Natural killer cell (primary cell): Measurements from ENCODE around the gene CMIP. TPM values are rescaled to one million over a fixed set of nuclear protein-coding genes. Genes with fewer than 3 reads are reported as not detected.

Experiments
- ATAC-seq, 3 donors: fragments of 150-1000 bp in 2 of 3; fragments of 200-7000 bp in 1 of 3; cut with Tn5 transposase; 1 replicate in 1 of 3; 2 replicates in 2 of 3; pipeline ENCODE4 v1.10.0; 2021; ENCODE audit warnings: mild to moderate bottlenecking in 2 of 3, moderate library complexity in 2 of 3
- DNase-seq, 2 donors: peaks; one replicate each; pipeline versions ENCODE4 v3.0.0 to v3.0.0-alpha.2; 2013 to 2021; ENCODE audit warnings: mixed read lengths in 1 of 2
- H3K27ac ChIP-seq: one replicate; pipeline ENCODE4 v1.5.1; 2013; ENCODE audit warnings: mild to moderate bottlenecking, low read length
- H3K27me3 ChIP-seq: one replicate; pipeline ENCODE4 v1.6.1; 2013; ENCODE audit warnings: low read length; ENCODE audit not compliant: control insufficient read depth, insufficient read depth
- H3K36me3 ChIP-seq: one replicate; pipeline ENCODE4 v1.6.1; 2013; ENCODE audit warnings: low read length; ENCODE audit not compliant: control insufficient read depth, insufficient read depth
- H3K4me1 ChIP-seq: one replicate; pipeline ENCODE4 v1.6.1; 2013; ENCODE audit warnings: low read length; ENCODE audit not compliant: control insufficient read depth, insufficient read depth
- H3K4me3 ChIP-seq: one replicate; pipeline ENCODE4 v1.5.1; 2013; ENCODE audit warnings: low read length
- H3K9me3 ChIP-seq: one replicate; pipeline ENCODE4 v1.6.1; 2013; ENCODE audit warnings: low read length; ENCODE audit not compliant: control insufficient read depth, insufficient read depth
- H3K27ac Mint-ChIP-seq, 2 donors: one replicate each; pipeline ENCODE4 v1.8.0; 2022; ENCODE audit warnings: mild to moderate bottlenecking in 2 of 2, mixed read lengths in 2 of 2, moderate library complexity in 1 of 2
- H3K27me3 Mint-ChIP-seq, 2 donors: one replicate each; pipeline ENCODE4 v1.8.0; 2022; ENCODE audit warnings: low read depth in 2 of 2, mixed read lengths in 2 of 2
- H3K36me3 Mint-ChIP-seq: one replicate; pipeline ENCODE4 v1.8.0; 2022; ENCODE audit warnings: mixed read lengths
- H3K4me1 Mint-ChIP-seq, 2 donors: one replicate each; pipeline ENCODE4 v1.8.0; 2022; ENCODE audit warnings: mixed read lengths in 2 of 2
- H3K4me3 Mint-ChIP-seq: one replicate; pipeline ENCODE4 v1.8.0; 2022; ENCODE audit warnings: mild to moderate bottlenecking, moderate library complexity, mixed read lengths
- H3K9me3 Mint-ChIP-seq, 2 donors: one replicate each; pipeline ENCODE4 v1.8.0; 2022; ENCODE audit warnings: mixed read lengths in 2 of 2
- CTCF ChIP-seq: fragments of 200-600 bp; IDR thresholded peaks from one replicate; pipeline ENCODE4 v1.8.0; 2022; ENCODE audit warnings: antibody characterized with exemption
- WGBS: methylation state at CpG from one replicate; pipeline ENCODE4 v1.1.7; 2013; ENCODE audit warnings: missing lambda C conversion rate; ENCODE audit not compliant: insufficient coverage; 5-methylcytosine and 5-hydroxymethylcytosine counted together
- intact Hi-C: fragments of 100-400 bp; cut with micrococcal nuclease; formaldehyde crosslinking; loops from one replicate; pipeline ENCODE4 v1.14.2; 2022
- total RNA-seq, 4 donors: library from RNA; stranded (reverse); fragments of 120-200 nt in 1 of 4; gene quantifications; one replicate each; pipeline versions ENCODE4 v1.2.3 to v1.2.4, GENCODE V29; 2013 to 2022

CMIP gene
- total RNA-seq, 3 donors from 2014 or later (not counting 1 experiment from before 2014, with no cell fraction given): 88.2 to 115 (median 91.5) TPM

- no peak overlapping the region for H3K27ac ChIP-seq
- ATAC-seq: no peak
- H3K27me3 ChIP-seq: no peaks in the 10 kb centered on the region
- H3K27me3 Mint-ChIP-seq: no peaks in the 10 kb centered on the region
- H3K4me1 ChIP-seq: peaks cover 68% of the 10 kb centered on the region
- no peak overlapping the region for H3K4me3 Mint-ChIP-seq
- no peaks in the 10 kb centered on the region for H3K36me3 Mint-ChIP-seq
- H3K4me3 ChIP-seq: no peak overlapping the region
- peaks cover 62 to 78% of the 10 kb centered on the region in 2 donors for H3K4me1 Mint-ChIP-seq
- no peak for TF ChIP-seq CTCF
- H3K9me3 Mint-ChIP-seq: no peaks in the 10 kb centered on the region
- peak overlapping the region in 1 of 2 donors; percentile 33 for H3K27ac Mint-ChIP-seq
- H3K9me3 ChIP-seq: no peaks in the 10 kb centered on the region
- no peak for DNase-seq
- H3K36me3 ChIP-seq: no peaks in the 10 kb centered on the region
- WGBS: 95% methylated on average over 20 of the region's 22 CpGs
- intact Hi-C loops: no loop called here
Observed at GRCh38 chr16:81486540-81487061, 42.0 kb downstream of the CMIP start.

GRCh38 chr16:81487301-81487720, 42.7 kb downstream of the CMIP start:
- intact Hi-C loops: no loop called here
- no peaks in the 10 kb centered on the region for H3K9me3 ChIP-seq
- Mint-ChIP-seq H3K27ac (peak overlapping the region; percentile 31 to 71), H3K4me1 (peaks cover 60 to 78% of the 10 kb centered on the region in 2 donors), H3K27me3 (no peaks in the 10 kb centered on the region), H3K9me3 (no peaks in the 10 kb centered on the region), H3K4me3 (no peak overlapping the region), H3K36me3 (no peaks in the 10 kb centered on the region)
- H3K4me1 ChIP-seq: peaks cover 61% of the 10 kb centered on the region
- H3K27me3 ChIP-seq: no peaks in the 10 kb centered on the region
- H3K36me3 ChIP-seq: no peaks in the 10 kb centered on the region
- DNase-seq: peak in 1 of 2 donors; percentile 29
- no peak overlapping the region for H3K27ac ChIP-seq
- 50% methylated on average over 14 of the region's 14 CpGs for WGBS
- H3K4me3 ChIP-seq: no peak overlapping the region
- TF ChIP-seq CTCF: no peak
- peak; percentile 30 to 67 (median 64) for ATAC-seq

- TF ChIP-seq CTCF: no peak
- Mint-ChIP-seq H3K4me3 (peak overlapping the region; percentile 14), H3K9me3 (no peaks in the 10 kb centered on the region), H3K36me3 (no peaks in the 10 kb centered on the region), H3K27me3 (no peaks in the 10 kb centered on the region), H3K4me1 (peaks cover 61 to 76% of the 10 kb centered on the region in 2 donors), H3K27ac (peak overlapping the region in 1 of 2 donors; percentile 23)
- Histone ChIP-seq H3K27ac (no peak overlapping the region), H3K36me3 (no peaks in the 10 kb centered on the region), H3K4me3 (no peak overlapping the region), H3K9me3 (no peaks in the 10 kb centered on the region), H3K4me1 (peaks cover 47% of the 10 kb centered on the region), H3K27me3 (no peaks in the 10 kb centered on the region)
- no peak for DNase-seq
- intact Hi-C loops: no loop called here
- WGBS: 96% methylated on average over 7 of the region's 7 CpGs
- ATAC-seq: no peak
Observed at GRCh38 chr16:81488687-81489411, 44.2 kb downstream of the CMIP start.
